ENCODE results near the gene ACSS2. TPM values are rescaled to one million over a fixed set of nuclear protein-coding genes. Genes with fewer than 3 reads are reported as not detected.

Gene ACSS2
- total RNA-seq, 1 donor from 2014 or later: 25.0 TPM

- Histone ChIP-seq H2AFZ (replicated peaks) (peak overlapping the region; percentile 51), H3K27ac (no peak overlapping the region), H3F3A (ENCODE audit: low read depth) (peaks cover 20% of the 10 kb centered on the region), H3K9me3 (ENCODE audit: low read depth) (no peaks in the 10 kb centered on the region), H3K79me2 (ENCODE audit: low read depth) (peaks cover 11% of the 10 kb centered on the region), H4K20me1 (ENCODE audit: low read depth) (no peaks in the 10 kb centered on the region), H3K4me3 (peak overlapping the region; percentile 62), H3K9ac (no peak overlapping the region), H3K4me1 (peaks cover 13% of the 10 kb centered on the region), H3K36me3 (no peaks in the 10 kb centered on the region), H3K27me3 (no peaks in the 10 kb centered on the region), H3K4me2 (peak overlapping the region; percentile 86)
- no peak for DNase-seq (ENCODE audit: low spot score)
- Mint-ChIP-seq H3K27ac (peak overlapping the region; percentile 99), H3K27me3 (ENCODE audit: insufficient read depth, low read depth) (peaks cover 4% of the 10 kb centered on the region), H3K9me3 (no peaks in the 10 kb centered on the region), H3K4me1 (peaks cover 49% of the 10 kb centered on the region), H3K4me3 (peak overlapping the region; percentile 95), H3K36me3 (no peaks in the 10 kb centered on the region)
- TF ChIP-seq CTCF (IDR thresholded peaks at IDR 0.05) (no peak), EZH2 (IDR thresholded peaks at IDR 0.05) (no peak)
These were observed 79.6 kb downstream of the ACSS2 start for GRCh38 chr20:34956041-34956458.

- no peak overlapping the region for H3K9ac ChIP-seq
- peaks cover 41% of the 10 kb centered on the region for H3K4me1 Mint-ChIP-seq
- peaks cover 11% of the 10 kb centered on the region for H3K79me2 ChIP-seq (ENCODE audit: low read depth)
These were observed 80.5 kb downstream of the ACSS2 start for GRCh38 chr20:34956751-34957472.

GRCh38 chr20:34964486-34964885 is 88.1 kb downstream of the ACSS2 start:
- Mint-ChIP-seq H3K4me3 (no peak overlapping the region), H3K4me1 (peaks cover 13% of the 10 kb centered on the region), H3K27ac (peak overlapping the region; percentile 24), H3K9me3 (no peaks in the 10 kb centered on the region), H3K36me3 (no peaks in the 10 kb centered on the region), H3K27me3 (ENCODE audit: insufficient read depth, low read depth) (peaks cover 3% of the 10 kb centered on the region)
- Histone ChIP-seq H3K9ac (no peak overlapping the region), H3K4me2 (no peak overlapping the region), H3K27me3 (no peaks in the 10 kb centered on the region), H3F3A (ENCODE audit: low read depth) (no peaks in the 10 kb centered on the region), H3K27ac (no peak overlapping the region), H4K20me1 (ENCODE audit: low read depth) (no peaks in the 10 kb centered on the region), H3K9me3 (ENCODE audit: low read depth) (no peaks in the 10 kb centered on the region), H3K4me3 (no peak overlapping the region), H3K36me3 (no peaks in the 10 kb centered on the region), H2AFZ (replicated peaks) (no peak overlapping the region), H3K79me2 (ENCODE audit: low read depth) (no peaks in the 10 kb centered on the region), H3K4me1 (no peaks in the 10 kb centered on the region)
- no peak for DNase-seq (ENCODE audit: low spot score)
- TF ChIP-seq EZH2 (IDR thresholded peaks at IDR 0.05): no peak
- TF ChIP-seq CTCF (IDR thresholded peaks at IDR 0.05): no peak
- TF ChIP-seq EZH2phosphoT487 (IDR thresholded peaks at IDR 0.05): no peak

More at GRCh38 chr20:34956751-34957472, 80.5 kb downstream of the ACSS2 start:
- no peak overlapping the region for H3K4me2 ChIP-seq
- peaks cover 13% of the 10 kb centered on the region for H3K4me1 ChIP-seq
- H3K4me3 Mint-ChIP-seq: peak overlapping the region; percentile 95
- peak overlapping the region; percentile 99 for H3K27ac Mint-ChIP-seq
- no peaks in the 10 kb centered on the region for H3K9me3 Mint-ChIP-seq
- no peak for TF ChIP-seq EZH2phosphoT487 (IDR thresholded peaks at IDR 0.05)
- no peak for TF ChIP-seq CTCF (IDR thresholded peaks at IDR 0.05)
- no peak for TF ChIP-seq EZH2 (IDR thresholded peaks at IDR 0.05)
- H2AFZ ChIP-seq (replicated peaks): peak overlapping the region; percentile 51
- no peak overlapping the region for H3K4me3 ChIP-seq
- no peak overlapping the region for H3K27ac ChIP-seq
- peaks cover 4% of the 10 kb centered on the region for H3K27me3 Mint-ChIP-seq (ENCODE audit: insufficient read depth, low read depth)
- H3K27me3 ChIP-seq: no peaks in the 10 kb centered on the region
- no peak for DNase-seq (ENCODE audit: low spot score)
- H3K9me3 ChIP-seq (ENCODE audit: low read depth): no peaks in the 10 kb centered on the region
- H3F3A ChIP-seq (ENCODE audit: low read depth): peaks cover 20% of the 10 kb centered on the region
- no peaks in the 10 kb centered on the region for H4K20me1 ChIP-seq (ENCODE audit: low read depth)
- H3K36me3 Mint-ChIP-seq: no peaks in the 10 kb centered on the region
- no peaks in the 10 kb centered on the region for H3K36me3 ChIP-seq
